Activated CD8-positive, alpha-beta T cell treated with anti-CD3 and anti-CD28 coated beads for 36 hours (primary cell): ENCODE data around the gene OXLD1. TPM values are rescaled to one million over a fixed set of nuclear protein-coding genes. Genes with fewer than 3 reads are reported as not detected.

Source experiments
- ATAC-seq: fragments of 200-7000 bp; cut with Tn5 transposase; one replicate; pipeline ENCODE4 v1.10.0; 2021; ENCODE audit warnings: mild to moderate bottlenecking, moderate library complexity
- CTCF ChIA-PET: fragments of 350-600 bp; sonication (Branson Sonifier 250); formaldehyde crosslinking; loops from one replicate; lab custom pipeline; 2021; ENCODE audit warnings: antibody characterized with exemption; lab: Charles Lee
- POLR2A ChIA-PET: fragments of 350-600 bp; sonication (Branson Sonifier 250); formaldehyde crosslinking; loops from one replicate; lab custom pipeline; 2021; ENCODE audit warnings: antibody characterized with exemption; lab: Charles Lee
- DNase-seq: peaks from one replicate; pipeline ENCODE4 v3.0.0-alpha.2; 2020
- H3K27ac Mint-ChIP-seq: one replicate; pipeline ENCODE4 v1.8.0; 2021; ENCODE audit warnings: mild to moderate bottlenecking, mixed read lengths
- H3K27me3 Mint-ChIP-seq: one replicate; pipeline ENCODE4 v1.8.0; 2021; ENCODE audit warnings: mixed read lengths
- H3K36me3 Mint-ChIP-seq: one replicate; pipeline ENCODE4 v1.8.0; 2021; ENCODE audit warnings: low read depth, mixed read lengths
- H3K4me1 Mint-ChIP-seq: one replicate; pipeline ENCODE4 v1.8.0; 2021; ENCODE audit warnings: low read depth, mixed read lengths
- H3K4me3 Mint-ChIP-seq: one replicate; pipeline ENCODE4 v1.8.0; 2021; ENCODE audit warnings: mild to moderate bottlenecking, moderate library complexity, mixed read lengths
- H3K9me3 Mint-ChIP-seq: one replicate; pipeline ENCODE4 v1.8.0; 2021; ENCODE audit warnings: mixed read lengths
- CTCF ChIP-seq: fragments of 200-600 bp; IDR thresholded peaks from one replicate; pipeline ENCODE4 v1.8.0; 2022; ENCODE audit warnings: antibody characterized with exemption, mild to moderate bottlenecking
- intact Hi-C: fragments of 100-400 bp; cut with micrococcal nuclease; formaldehyde crosslinking; loops from one replicate; pipeline ENCODE4 v1.10.0; 2022
- total RNA-seq, 2 experiments: library from RNA; stranded (reverse); gene quantifications; one replicate each; pipeline ENCODE4 v1.2.3, GENCODE V29; 2021

The OXLD1 gene
- total RNA-seq, 2 experiments from 2014 or later, result 50.1 to 52.6 TPM

DNA sequence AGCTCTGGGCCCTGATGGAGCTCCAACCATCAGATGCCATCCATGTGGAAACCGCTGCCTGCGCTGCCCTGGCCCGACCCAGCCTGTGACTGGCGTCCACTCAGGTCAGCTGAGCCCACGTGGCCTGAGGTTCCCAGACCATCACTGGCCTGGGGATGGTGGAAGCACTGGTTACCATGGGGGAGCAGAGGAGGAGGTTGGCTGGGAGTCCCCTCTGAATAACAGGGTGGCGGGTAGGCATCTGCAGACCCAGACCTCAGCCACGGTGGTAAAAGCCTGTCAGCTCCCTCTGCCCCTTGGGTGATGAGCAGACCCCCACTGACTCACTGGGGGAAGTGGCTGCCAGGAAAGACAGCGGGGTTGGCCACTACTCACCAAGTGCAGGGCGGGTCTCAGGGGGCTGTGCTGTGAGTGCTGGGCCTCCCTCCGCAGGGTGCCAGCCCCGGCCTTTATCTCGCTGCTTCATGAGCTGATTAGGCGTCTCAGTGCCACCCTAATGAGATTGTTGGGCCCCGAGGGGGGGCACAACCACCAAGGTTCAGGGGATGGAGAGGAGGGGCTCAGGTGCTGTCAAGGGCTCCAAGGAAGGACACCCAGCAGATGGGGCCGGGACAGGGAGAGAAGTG lies 10.2 kb downstream of the OXLD1 start, which contains the start of gene PDE6G:
Gene PDE6G (minus strand): TSS at position 425 of the 626 bp plus-strand sequence. CDS start 3,237 bp downstream, outside the sequence.
- no peak within 1 kb of the TSS for H3K27ac Mint-ChIP-seq
- DNase-seq, result no peak
- no peaks in the 10 kb centered on the region for H3K36me3 Mint-ChIP-seq
- POLR2A ChIA-PET, result interaction anchor here (0.6 to 1.4 kb wide), 6 partner anchors 9 to 236 kb away, joined by 3 to 6 read pairs (median 4); partner anchors contain the start of gene MRPL12
- H3K4me3 Mint-ChIP-seq, result no peak within 1 kb of the TSS
- no peak for ATAC-seq
- intact Hi-C loops, result no loop called here
- CTCF ChIA-PET, result interaction anchor here (0.6 to 1.1 kb wide), 2 partner anchors 19 to 55 kb away, joined by 3 read pairs; no protein-coding TSS in a partner anchor
- no peak for TF ChIP-seq CTCF
- peaks cover 16% of the 10 kb centered on the region for H3K4me1 Mint-ChIP-seq
- H3K9me3 Mint-ChIP-seq, result no peaks in the 10 kb centered on the region
- peaks cover 2% of the 10 kb centered on the region for H3K27me3 Mint-ChIP-seq

DNA sequence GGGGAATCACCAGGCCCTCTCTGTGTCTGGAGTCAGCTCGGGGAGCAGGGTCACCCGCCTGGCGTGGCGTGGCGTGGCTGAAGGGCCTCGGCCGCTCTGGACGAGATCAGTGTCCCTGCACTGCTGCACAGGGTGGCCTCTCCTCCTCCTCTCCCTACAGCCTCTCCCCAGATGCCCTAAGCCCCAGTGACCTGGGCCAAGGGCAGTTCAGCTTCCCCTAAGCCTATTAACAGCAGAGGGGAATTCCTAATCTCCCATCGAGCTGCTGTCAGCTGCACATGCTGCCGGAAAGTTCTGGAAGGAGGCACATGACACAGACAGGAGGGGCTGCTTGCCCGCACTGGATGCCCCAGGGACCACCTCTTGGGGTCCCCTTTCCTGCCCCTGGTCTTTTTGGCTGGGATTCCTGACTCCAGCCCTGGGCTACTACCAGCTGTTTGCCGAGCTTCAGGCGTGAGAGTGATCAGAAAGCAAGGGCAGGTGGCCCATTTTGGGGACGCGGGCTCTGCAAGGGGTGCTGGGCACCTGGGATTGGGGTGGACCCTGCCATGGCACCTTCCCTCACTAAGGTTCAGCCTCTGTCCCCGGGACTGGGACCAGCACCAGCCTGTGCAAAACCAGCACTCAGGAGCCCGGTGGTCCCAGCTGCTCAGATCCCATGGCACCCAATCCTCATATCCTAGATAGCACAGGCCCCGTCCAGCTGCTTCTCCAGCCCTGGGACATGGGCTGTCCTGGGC lies 10.9 kb downstream of the OXLD1 start:
- intact Hi-C loops, result no loop called here
- DNase-seq (no peak), ATAC-seq (no peak)
- POLR2A ChIA-PET, result interaction anchor here (0.7 to 1.7 kb wide), 4 partner anchors 10 to 237 kb away, joined by 3 to 6 read pairs (median 4); partner anchors contain the start of gene MRPL12
- H3K9me3 Mint-ChIP-seq, result no peaks in the 10 kb centered on the region
- H3K27me3 Mint-ChIP-seq, result peaks cover 2% of the 10 kb centered on the region
- TF ChIP-seq CTCF, result no peak
- peaks cover 16% of the 10 kb centered on the region for H3K4me1 Mint-ChIP-seq
- H3K27ac Mint-ChIP-seq, result no peak overlapping the region
- CTCF ChIA-PET, result no interaction called here
- no peak overlapping the region for H3K4me3 Mint-ChIP-seq
- H3K36me3 Mint-ChIP-seq, result no peaks in the 10 kb centered on the region

DNA sequence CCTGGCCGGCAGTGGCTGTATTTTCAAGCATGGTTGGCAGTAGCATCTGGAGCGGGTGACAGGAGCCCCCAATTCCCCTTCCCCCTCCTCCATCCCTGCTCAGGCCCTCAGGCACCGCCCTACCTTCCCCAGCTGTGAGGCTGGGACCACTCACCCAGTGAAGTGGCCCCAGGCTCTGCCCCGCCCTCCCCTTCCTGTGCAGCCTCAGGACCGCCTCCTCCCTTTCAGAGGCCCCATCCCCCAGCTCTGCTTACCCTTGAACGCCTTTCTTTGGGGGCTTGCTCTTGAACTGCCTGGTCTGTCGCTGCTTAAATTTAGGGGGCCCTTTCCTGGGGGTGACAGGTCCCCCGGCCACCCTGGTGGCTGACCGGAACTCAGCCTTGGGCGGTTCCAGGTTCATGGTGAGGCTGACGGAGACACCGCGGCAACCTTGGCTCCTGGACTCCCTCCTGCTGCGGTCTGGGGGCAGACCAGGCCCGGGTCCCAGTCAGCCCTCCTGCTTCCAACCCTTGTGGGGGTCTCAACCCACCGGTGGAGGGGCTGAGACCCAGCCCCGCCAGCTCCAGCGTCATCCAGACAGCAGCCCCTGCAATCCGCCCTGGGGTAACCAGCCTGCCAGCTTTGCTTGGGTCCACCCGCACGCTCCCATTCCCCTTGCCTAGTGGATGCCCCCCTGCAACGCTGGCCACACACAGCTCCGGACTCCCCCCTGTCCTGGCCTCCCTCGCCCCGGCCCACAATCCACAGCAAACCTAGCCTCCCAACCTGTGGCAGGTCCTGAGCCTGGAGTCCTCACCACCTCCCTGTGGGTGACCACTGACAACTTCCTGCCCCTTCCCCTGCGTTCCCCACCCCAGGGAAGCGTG lies 13.3 kb downstream of the OXLD1 start:
- H3K27me3 Mint-ChIP-seq, result peaks cover 11% of the 10 kb centered on the region
- peaks cover 2% of the 10 kb centered on the region for H3K36me3 Mint-ChIP-seq
- peak overlapping the region; percentile 85 for H3K27ac Mint-ChIP-seq
- ChIA-PET POLR2A (interaction anchor here (1.0 to 1.4 kb wide), 4 partner anchors 10 to 120 kb away, joined by 3 to 5 read pairs (median 5); partner anchors contain the start of genes CCDC137 and OXLD1), CTCF (interaction anchor here (1.4 kb wide), 1 partner anchor 100 kb away, joined by 3 read pairs; no protein-coding TSS in a partner anchor)
- no peak for TF ChIP-seq CTCF
- DNase-seq (peak; percentile 73), ATAC-seq (peak; percentile 88)
- H3K4me1 Mint-ChIP-seq, result peaks cover 16% of the 10 kb centered on the region
- intact Hi-C loops, result no loop called here
- H3K9me3 Mint-ChIP-seq, result no peaks in the 10 kb centered on the region
- peak overlapping the region; percentile 80 for H3K4me3 Mint-ChIP-seq

- no peaks in the 10 kb centered on the region for H3K9me3 Mint-ChIP-seq
- ChIA-PET POLR2A (no interaction called here), CTCF (no interaction called here)
- no peak overlapping the region for H3K4me3 Mint-ChIP-seq
- H3K36me3 Mint-ChIP-seq, result peaks cover 2% of the 10 kb centered on the region
- DNase-seq, result no peak
- peaks cover 17% of the 10 kb centered on the region for H3K27me3 Mint-ChIP-seq
- H3K4me1 Mint-ChIP-seq, result peaks cover 13% of the 10 kb centered on the region
- TF ChIP-seq CTCF, result no peak
- ATAC-seq, result no peak
- intact Hi-C loops, result no loop called here
- H3K27ac Mint-ChIP-seq, result no peak overlapping the region
Observed at GRCh38 chr17:81651692-81652091, 14.7 kb downstream of the OXLD1 start.
